Right atrium auricular region (tissue), 2 donors: Measurements from ENCODE around the gene DPPA2. TPM values are rescaled to one million over a fixed set of nuclear protein-coding genes. Genes with fewer than 3 reads are reported as not detected.

Source experiments
- DNase-seq: peaks from one replicate; pipeline ENCODE4 v3.0.0-alpha.2; 2019; ENCODE audit warnings: low spot score
- H3K27ac ChIP-seq, 2 donors: fragments of 200-600 bp; sonication (generic); 1 replicate in 1 of 2; 2 replicates in 1 of 2; pipeline ENCODE4 v1.5.1; 2016 to 2019
- H3K27me3 ChIP-seq, 2 donors: fragments of 200-600 bp; sonication (generic); one replicate each; pipeline versions ENCODE4 v1.5.1 to v1.6.0; 2017 to 2019
- H3K36me3 ChIP-seq: fragments of 200-600 bp; sonication (generic); one replicate; pipeline ENCODE4 v1.5.1; 2016
- H3K4me1 ChIP-seq, 2 donors: fragments of 200-600 bp; sonication (generic); one replicate each; pipeline versions ENCODE4 v1.5.1 to v1.6.0; 2017 to 2019
- H3K4me3 ChIP-seq, 2 donors: fragments of 200-600 bp; sonication (generic); 1 replicate in 1 of 2; 2 replicates in 1 of 2; pipeline ENCODE4 v1.5.1; 2017 to 2019; ENCODE audit warnings: mild to moderate bottlenecking in 1 of 2, moderate library complexity in 1 of 2
- H3K9me3 ChIP-seq, 2 donors: fragments of 200-600 bp; sonication (generic); one replicate each; pipeline ENCODE4 v1.5.1; 2019
- CTCF ChIP-seq, 2 donors: fragments of 200-600 bp; sonication (generic); IDR thresholded peaks; one replicate each; pipeline ENCODE4 v1.5.1; 2019; ENCODE audit warnings: antibody characterized with exemption in 2 of 2
- total RNA-seq, 2 donors: library from RNA; depleted of rRNA; stranded (reverse); fragments of >200 nt; gene quantifications; one replicate each; pipeline ENCODE4 v1.1.0, GENCODE V29; 2016

The DPPA2 gene
- total RNA-seq, 2 donors from 2014 or later: not detected

GRCh38 chr3:109334572-109334971 is 18.3 kb upstream of the DPPA2 start:
- Histone ChIP-seq H3K4me3 (no peak overlapping the region), H3K4me1 (no peaks in the 10 kb centered on the region), H3K27me3 (peaks cover 0 to 5% of the 10 kb centered on the region in 2 donors), H3K27ac (no peak overlapping the region), H3K9me3 (no peaks in the 10 kb centered on the region), H3K36me3 (no peaks in the 10 kb centered on the region)
- DNase-seq: no peak
- no peak for TF ChIP-seq CTCF (IDR thresholded peaks at IDR 0.05)

GRCh38 chr3:109331692-109332091 is 15.4 kb upstream of the DPPA2 start:
- TF ChIP-seq CTCF (IDR thresholded peaks at IDR 0.05): no peak
- Histone ChIP-seq H3K9me3 (no peaks in the 10 kb centered on the region), H3K4me1 (no peaks in the 10 kb centered on the region), H3K27me3 (no peaks in the 10 kb centered on the region), H3K36me3 (no peaks in the 10 kb centered on the region), H3K27ac (no peak overlapping the region), H3K4me3 (no peak overlapping the region)
- DNase-seq: no peak

GRCh38 chr3:109330405-109330804 is 14.1 kb upstream of the DPPA2 start:
- DNase-seq: no peak
- Histone ChIP-seq H3K9me3 (no peaks in the 10 kb centered on the region), H3K36me3 (no peaks in the 10 kb centered on the region), H3K27me3 (no peaks in the 10 kb centered on the region), H3K4me1 (no peaks in the 10 kb centered on the region), H3K4me3 (no peak overlapping the region), H3K27ac (no peak overlapping the region)
- TF ChIP-seq CTCF (IDR thresholded peaks at IDR 0.05): no peak

GRCh38 chr3:109328202-109328601 is 11.9 kb upstream of the DPPA2 start:
- Histone ChIP-seq H3K36me3 (no peaks in the 10 kb centered on the region), H3K27me3 (no peaks in the 10 kb centered on the region), H3K27ac (no peak overlapping the region), H3K4me1 (no peaks in the 10 kb centered on the region), H3K4me3 (no peak overlapping the region), H3K9me3 (no peaks in the 10 kb centered on the region)
- DNase-seq: no peak
- TF ChIP-seq CTCF (IDR thresholded peaks at IDR 0.05): no peak

GRCh38 chr3:109325657-109326056 is 9.3 kb upstream of the DPPA2 start:
- no peaks in the 10 kb centered on the region for H3K9me3 ChIP-seq
- no peak for DNase-seq

More at GRCh38 chr3:109325657-109326056, 9.3 kb upstream of the DPPA2 start:
- no peak overlapping the region for H3K4me3 ChIP-seq
- no peaks in the 10 kb centered on the region for H3K36me3 ChIP-seq
- TF ChIP-seq CTCF (IDR thresholded peaks at IDR 0.05): no peak
- H3K4me1 ChIP-seq: no peaks in the 10 kb centered on the region
- H3K27ac ChIP-seq: no peak overlapping the region
- no peaks in the 10 kb centered on the region for H3K27me3 ChIP-seq
